A673 (cell line): Measurements from ENCODE around the gene CX3CR1.

ENCODE experiments used
- CTCF ChIP-seq: fragments of 300-800, 200-600 bp; sonication (generic); conservative IDR thresholded peaks from 2 replicates; pipeline ENCODE4 v1.5.1; 2017; ENCODE audit warnings: low read depth, mild to moderate bottlenecking, antibody characterized with exemption, low read length, moderate library complexity, mixed read lengths
- EZH2 ChIP-seq: fragments of 200-600 bp; sonication (generic); IDR thresholded peaks from 2 replicates; pipeline ENCODE4 v1.6.1; 2017; ENCODE audit warnings: borderline replicate concordance, low read depth, mild to moderate bottlenecking, mixed read lengths, antibody characterized with exemption, low read length; ENCODE audit not compliant: poor library complexity, severe bottlenecking

- TF ChIP-seq CTCF (no peak), EZH2 (no peak)
These were observed 4.8 kb downstream of the CX3CR1 start for GRCh38 chr3:39275052-39275451.
